Astrocyte of the spinal cord (primary cell): ENCODE measurements around the gene EVI2B.

ENCODE experiments used
- DNase-seq: peaks from one replicate; pipeline ENCODE4 v3.0.0; 2011; ENCODE audit warnings: low read depth, low spot score
- H3K4me3 ChIP-seq: 2 replicates; pipeline ENCODE4 v1.5.1; 2011; ENCODE audit warnings: low read depth, mild to moderate bottlenecking, low read length, moderate library complexity
- CTCF ChIP-seq: IDR thresholded peaks from 2 replicates; pipeline ENCODE4 v1.5.1; 2012; ENCODE audit warnings: low read depth, mild to moderate bottlenecking, low read length, inconsistent platforms
- in situ Hi-C: cut with HindIII; loops from 2 replicates; pipeline ENCODE4 v1.10.0; 2017; ENCODE audit warnings: low sequenced_read_pairs

EVI2B gene

GRCh38 chr17:31329221-31329620 lies 15.4 kb upstream of the EVI2B start:
- no peak overlapping the region for H3K4me3 ChIP-seq
- in situ Hi-C loops: no loop called here
- DNase-seq: no peak
- no peak for TF ChIP-seq CTCF

- no peak for TF ChIP-seq CTCF
- in situ Hi-C loops: no loop called here
Measured at GRCh38 chr17:31328160-31328535, 14.3 kb upstream of the EVI2B start.

GRCh38 chr17:31327534-31328159 lies 13.8 kb upstream of the EVI2B start:
- DNase-seq: peak; percentile 91
- in situ Hi-C loops: no loop called here
- no peak overlapping the region for H3K4me3 ChIP-seq
- no peak for TF ChIP-seq CTCF

More at GRCh38 chr17:31328160-31328535, 14.3 kb upstream of the EVI2B start:
- no peak for DNase-seq
- no peak overlapping the region for H3K4me3 ChIP-seq

GRCh38 chr17:31323551-31323950 lies 9.7 kb upstream of the EVI2B start:
- no peak for TF ChIP-seq CTCF
- in situ Hi-C loops: no loop called here
- no peak for DNase-seq
- H3K4me3 ChIP-seq: no peak overlapping the region

GRCh38 chr17:31321966-31322365 lies 8.1 kb upstream of the EVI2B start:
- no peak for DNase-seq
- in situ Hi-C loops: no loop called here
- no peak for TF ChIP-seq CTCF
- no peak overlapping the region for H3K4me3 ChIP-seq

- DNase-seq: peak; percentile 90
- TF ChIP-seq CTCF: no peak
- peak within 1 kb of the TSS; percentile 21 for H3K4me3 ChIP-seq
- in situ Hi-C loops: no loop called here
Measured at GRCh38 chr17:31321481-31321880, 7.6 kb upstream of the EVI2B start, which contains the start of gene EVI2A. EVI2A (minus strand) TSS chr17:31321622; CDS start chr17:31319013, 2,609 bp downstream.

GRCh38 chr17:31320791-31321190 lies 6.9 kb upstream of the EVI2B start:
- peak overlapping the region; percentile 6 for H3K4me3 ChIP-seq
- in situ Hi-C loops: no loop called here
- DNase-seq: peak; percentile 37
- no peak for TF ChIP-seq CTCF
